GM13977 (cell line): ENCODE measurements around the gene REG1B.

ENCODE experiments used
- DNase-seq: peaks from one replicate; pipeline ENCODE4 v3.0.0; 2012; ENCODE audit warnings: low spot score
- in situ Hi-C: fragments of 300-500 bp; cut with MboI; formaldehyde crosslinking; loops from one replicate; pipeline ENCODE4 v1.12.0; 2022; ENCODE audit warnings: low sequenced_read_pairs, low pct_unique_long_range_greater_than_20kb, mixed read lengths, inconsistent platforms; ENCODE audit not compliant: unreplicated experiment
- TF ChIP-seq, protein P1 (sequence below): IDR thresholded peaks from 2 replicates; pipeline ENCODE4 v1.5.1; 2012; ENCODE audit warnings: mild to moderate bottlenecking, control low read depth; ENCODE audit not compliant: insufficient read depth; ENCODE audit errors: extremely low read depth, missing control alignments

REG1B gene, protein sequence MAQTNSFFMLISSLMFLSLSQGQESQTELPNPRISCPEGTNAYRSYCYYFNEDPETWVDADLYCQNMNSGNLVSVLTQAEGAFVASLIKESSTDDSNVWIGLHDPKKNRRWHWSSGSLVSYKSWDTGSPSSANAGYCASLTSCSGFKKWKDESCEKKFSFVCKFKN

DNA sequence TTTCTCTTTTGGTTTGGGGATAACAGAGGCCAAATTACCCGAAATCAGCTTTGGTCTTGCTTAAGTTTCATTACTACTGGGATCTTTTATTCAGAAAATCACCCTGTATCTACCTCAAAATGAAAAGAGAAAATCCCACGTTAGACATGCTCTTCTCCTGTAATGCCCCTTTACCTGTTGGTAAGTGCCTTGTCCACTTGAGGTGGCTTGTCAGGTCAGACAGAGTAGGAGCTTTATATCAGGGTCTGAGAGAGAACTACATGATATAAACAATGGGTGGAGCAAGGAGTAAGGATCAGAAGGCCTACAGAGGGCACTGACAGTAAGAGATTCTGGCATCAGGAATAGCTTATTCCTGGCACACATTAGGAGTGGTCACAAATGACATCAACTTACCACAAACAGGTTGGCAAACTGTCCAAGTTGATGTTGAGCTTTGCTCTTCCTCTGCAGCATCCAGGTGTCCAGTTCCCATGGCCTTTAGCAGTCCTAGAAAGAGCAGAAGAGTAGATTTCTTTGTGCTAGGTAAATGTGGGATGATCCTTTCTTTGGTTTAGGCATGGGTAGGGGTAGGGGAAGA, at the start of gene REG1B:
Gene REG1B (minus strand): TSS at position 209 of the 580 bp plus-strand sequence. CDS start 381 bp downstream, outside the sequence.
- in situ Hi-C loops, result no loop called here
- DNase-seq, result no peak
- TF ChIP-seq, protein P1, sequence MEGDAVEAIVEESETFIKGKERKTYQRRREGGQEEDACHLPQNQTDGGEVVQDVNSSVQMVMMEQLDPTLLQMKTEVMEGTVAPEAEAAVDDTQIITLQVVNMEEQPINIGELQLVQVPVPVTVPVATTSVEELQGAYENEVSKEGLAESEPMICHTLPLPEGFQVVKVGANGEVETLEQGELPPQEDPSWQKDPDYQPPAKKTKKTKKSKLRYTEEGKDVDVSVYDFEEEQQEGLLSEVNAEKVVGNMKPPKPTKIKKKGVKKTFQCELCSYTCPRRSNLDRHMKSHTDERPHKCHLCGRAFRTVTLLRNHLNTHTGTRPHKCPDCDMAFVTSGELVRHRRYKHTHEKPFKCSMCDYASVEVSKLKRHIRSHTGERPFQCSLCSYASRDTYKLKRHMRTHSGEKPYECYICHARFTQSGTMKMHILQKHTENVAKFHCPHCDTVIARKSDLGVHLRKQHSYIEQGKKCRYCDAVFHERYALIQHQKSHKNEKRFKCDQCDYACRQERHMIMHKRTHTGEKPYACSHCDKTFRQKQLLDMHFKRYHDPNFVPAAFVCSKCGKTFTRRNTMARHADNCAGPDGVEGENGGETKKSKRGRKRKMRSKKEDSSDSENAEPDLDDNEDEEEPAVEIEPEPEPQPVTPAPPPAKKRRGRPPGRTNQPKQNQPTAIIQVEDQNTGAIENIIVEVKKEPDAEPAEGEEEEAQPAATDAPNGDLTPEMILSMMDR, result no peak

DNA sequence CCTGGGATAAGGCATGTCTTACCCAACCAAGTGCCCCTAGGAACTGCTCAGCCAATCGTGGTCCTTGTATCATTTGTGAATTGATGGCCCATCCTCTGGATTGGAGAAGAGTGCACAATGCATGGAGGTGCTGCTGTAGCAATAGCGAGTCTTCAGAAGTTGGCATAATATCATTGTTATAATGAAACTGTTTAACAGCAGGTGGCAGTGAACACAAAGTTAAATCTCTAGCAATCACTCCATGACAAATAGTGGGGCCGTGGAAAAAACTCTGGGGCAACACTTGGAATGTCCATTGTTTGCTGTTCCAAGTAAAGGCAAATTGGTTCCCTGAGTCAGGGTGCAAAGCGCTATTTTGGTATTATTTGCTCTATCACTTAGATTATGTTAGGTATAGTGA, 43.9 kb upstream of the REG1B start:
- TF ChIP-seq, protein P1, result no peak
- no peak for DNase-seq
- in situ Hi-C loops, result no loop called here

DNA sequence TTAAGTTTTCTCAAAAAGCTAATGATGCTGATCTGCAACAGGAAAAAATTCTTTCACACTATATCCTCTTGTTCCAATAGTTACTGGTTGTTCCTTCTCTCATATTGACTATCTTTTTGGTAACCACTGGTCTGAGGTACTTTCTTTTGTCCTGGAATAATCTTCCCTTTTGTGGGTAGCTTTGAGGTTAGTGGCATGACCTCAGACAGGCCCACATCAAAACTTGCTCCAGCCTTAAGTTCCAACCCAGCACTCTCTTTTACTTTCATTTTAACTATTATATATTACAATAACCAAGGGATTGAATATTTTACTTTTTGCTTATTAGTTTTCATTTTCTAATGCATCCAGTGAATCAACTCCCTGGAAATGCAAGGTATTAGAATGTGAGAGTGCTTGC, 42.0 kb upstream of the REG1B start:
- no peak for DNase-seq
- TF ChIP-seq, protein P1, result no peak
- in situ Hi-C loops, result no loop called here

DNA sequence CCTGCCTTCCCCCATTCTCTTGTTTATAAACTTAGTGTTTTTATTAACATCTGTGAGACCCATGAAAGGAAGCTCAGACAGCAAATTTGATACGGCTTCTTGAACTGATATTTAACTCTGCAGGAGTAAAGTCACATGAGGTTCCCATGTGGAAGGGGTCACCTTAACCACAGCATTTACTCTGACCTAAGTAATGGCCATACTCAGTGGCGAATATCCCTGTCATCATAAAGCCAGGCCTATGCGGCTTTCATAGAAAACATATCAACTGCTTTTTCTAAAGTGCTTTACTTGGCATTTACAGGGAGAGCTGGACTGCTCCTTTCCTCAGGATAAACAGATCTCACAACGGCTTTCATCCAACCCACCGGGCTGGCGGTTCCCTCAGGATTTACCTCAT, 41.5 kb upstream of the REG1B start:
- in situ Hi-C loops, result no loop called here
- TF ChIP-seq, protein P1, result no peak

DNA sequence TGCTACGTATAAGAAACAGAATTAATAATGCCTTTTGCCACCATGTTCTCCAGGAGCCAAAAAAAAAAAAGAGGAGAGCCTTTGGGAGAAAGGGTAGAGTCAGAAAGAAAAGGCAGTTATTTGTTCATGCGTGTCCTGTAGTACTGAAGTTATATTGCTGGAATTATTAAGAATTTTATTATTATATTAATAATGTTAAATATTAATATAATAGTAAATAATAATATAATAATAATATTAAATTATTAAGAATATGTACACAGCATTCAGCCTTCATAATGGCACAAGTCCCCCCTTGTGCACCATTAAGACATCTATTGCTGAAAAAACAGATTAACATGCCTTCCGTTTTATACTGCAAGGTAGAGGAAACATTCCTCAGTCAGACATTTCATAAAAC, 40.6 kb upstream of the REG1B start:
- no peak for DNase-seq
- in situ Hi-C loops, result no loop called here
- TF ChIP-seq, protein P1, result no peak

More for the DNA sequence above, 41.5 kb upstream of the REG1B start:
- DNase-seq, result no peak

DNA sequence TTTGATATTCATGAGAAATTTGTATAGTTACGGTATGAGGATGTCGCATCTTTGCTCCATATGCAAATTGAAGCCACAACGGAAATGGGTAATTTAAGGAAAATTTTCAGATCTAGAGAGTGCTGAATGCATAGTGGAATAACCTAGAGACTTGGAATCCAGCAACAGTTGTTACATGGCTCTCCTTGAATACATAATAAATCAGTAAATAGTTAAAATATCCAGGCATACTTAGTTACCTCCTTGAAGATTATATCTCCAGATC, 37.9 kb upstream of the REG1B start:
- in situ Hi-C loops, result no loop called here
- TF ChIP-seq, protein P1, result no peak
- no peak for DNase-seq
